Neural cell (in vitro differentiated cells): ENCODE measurements around the gene IHH. TPM values are rescaled to one million over a fixed set of nuclear protein-coding genes. Genes with fewer than 3 reads are reported as not detected.

ENCODE experiments used
- H2AFZ ChIP-seq: fragments of 200-600, 300-800 bp; sonication (generic), shearing (Covaris generic); 2 replicates; pipeline ENCODE4 v1.6.0; 2014; ENCODE audit warnings: low read depth, mild to moderate bottlenecking, antibody characterized with exemption, low read length, moderate library complexity
- H3F3A ChIP-seq: fragments of 200-600 bp; shearing (Covaris generic); 2 replicates; pipeline ENCODE4 v1.6.1; 2016; ENCODE audit warnings: mild to moderate bottlenecking, moderate library complexity, mixed read lengths, antibody characterized with exemption, low read length; ENCODE audit not compliant: insufficient read depth, poor library complexity, severe bottlenecking
- H3K27ac ChIP-seq: fragments of 200-600, 300-800 bp; sonication (generic), shearing (Covaris generic); 2 replicates; pipeline ENCODE4 v1.5.1; 2014; ENCODE audit warnings: mild to moderate bottlenecking, low read length, moderate library complexity
- H3K27me3 ChIP-seq: fragments of 300-800, 200-600 bp; sonication (generic), shearing (Covaris generic); 2 replicates; pipeline ENCODE4 v1.6.0; 2014; ENCODE audit warnings: mild to moderate bottlenecking, low read depth, low read length, moderate library complexity; ENCODE audit not compliant: insufficient read depth
- H3K36me3 ChIP-seq: fragments of 300-800, 200-600 bp; sonication (generic), shearing (Covaris generic); 2 replicates; pipeline ENCODE4 v1.5.1; 2014; ENCODE audit warnings: mild to moderate bottlenecking, antibody characterized with exemption, low read length, moderate library complexity; ENCODE audit not compliant: insufficient read depth
- H3K4me2 ChIP-seq: fragments of 300-800, 200-600 bp; sonication (generic), shearing (Covaris generic); 2 replicates; pipeline ENCODE4 v1.6.0; 2014; ENCODE audit warnings: mild to moderate bottlenecking, low read length
- H3K4me3 ChIP-seq: fragments of 300-800, 200-600 bp; sonication (generic), shearing (Covaris generic); 2 replicates; pipeline ENCODE4 v1.5.1; 2014; ENCODE audit warnings: mild to moderate bottlenecking, low read length, moderate library complexity
- H3K79me2 ChIP-seq: fragments of 200-600 bp; shearing (Covaris generic); replicated peaks from 2 replicates; pipeline ENCODE4 v1.6.0; 2014; ENCODE audit warnings: mild to moderate bottlenecking, low read length, moderate library complexity; ENCODE audit not compliant: insufficient read depth
- H3K9ac ChIP-seq: fragments of 300-800, 200-600 bp; sonication (generic), shearing (Covaris generic); 2 replicates; pipeline ENCODE4 v1.6.1; 2016; ENCODE audit warnings: mild to moderate bottlenecking, low read length, mixed read lengths
- H3K9me2 ChIP-seq: fragments of 200-600 bp; shearing (Covaris generic); 2 replicates; pipeline ENCODE4 v1.6.1; 2016; ENCODE audit warnings: mild to moderate bottlenecking, low read length, mixed read lengths; ENCODE audit not compliant: insufficient read depth
- H3K9me3 ChIP-seq: fragments of 200-600, 300-800 bp; sonication (generic), shearing (Covaris generic); 2 replicates; pipeline ENCODE4 v1.6.1; 2016; ENCODE audit warnings: mild to moderate bottlenecking, mixed run types, low read length, moderate library complexity, mixed read lengths
- H4K20me1 ChIP-seq: fragments of 200-600 bp; shearing (Covaris generic); 2 replicates; pipeline ENCODE4 v1.6.1; 2016; ENCODE audit warnings: mild to moderate bottlenecking, mixed run types; ENCODE audit not compliant: insufficient read depth
- CTCF ChIP-seq: fragments of 450-650 bp; IDR thresholded peaks from 2 replicates; pipeline ENCODE4 v1.5.1; 2014; ENCODE audit warnings: antibody characterized with exemption, mild to moderate bottlenecking, moderate library complexity; ENCODE audit not compliant: poor library complexity, severe bottlenecking
- EP300 ChIP-seq: fragments of 450-650 bp; conservative IDR thresholded peaks from 2 replicates; pipeline ENCODE4 v1.6.1; 2014; ENCODE audit warnings: antibody characterized with exemption, mild to moderate bottlenecking, moderate library complexity; ENCODE audit not compliant: poor library complexity, severe bottlenecking
- EZH2 ChIP-seq: fragments of 200-600, 300-800 bp; shearing (Covaris generic), sonication (generic); IDR thresholded peaks from 2 replicates; pipeline ENCODE4 v1.6.1; 2014; ENCODE audit warnings: antibody characterized with exemption, low read length, borderline replicate concordance, mild to moderate bottlenecking; ENCODE audit not compliant: insufficient read depth, poor library complexity, severe bottlenecking
- MXI1 ChIP-seq: fragments of 450-650 bp; conservative IDR thresholded peaks from 2 replicates; pipeline ENCODE4 v1.6.1; 2014; ENCODE audit warnings: antibody characterized with exemption, mild to moderate bottlenecking; ENCODE audit not compliant: poor library complexity, severe bottlenecking
- POLR2AphosphoS5 ChIP-seq: IDR thresholded peaks from 2 replicates; pipeline ENCODE4 v1.6.1; 2012
- RAD21 ChIP-seq: fragments of 450-650 bp; conservative IDR thresholded peaks from 2 replicates; pipeline ENCODE4 v1.6.1; 2014; ENCODE audit warnings: antibody characterized with exemption, mild to moderate bottlenecking, moderate library complexity
- REST ChIP-seq: IDR thresholded peaks from 2 replicates; pipeline ENCODE4 v1.6.1; 2012; ENCODE audit warnings: borderline replicate concordance
- SMC3 ChIP-seq: fragments of 450-650 bp; conservative IDR thresholded peaks from 2 replicates; pipeline ENCODE4 v1.6.1; 2014; ENCODE audit warnings: antibody characterized with exemption, mild to moderate bottlenecking, moderate library complexity; ENCODE audit not compliant: poor library complexity
- TAF1 ChIP-seq: IDR thresholded peaks from 2 replicates; pipeline ENCODE4 v1.6.1; 2012; ENCODE audit warnings: low read depth
- polyA plus RNA-seq: library from polyadenylated mRNA; depleted of rRNA; stranded (reverse); fragments of >200 nt; gene quantifications from 2 replicates; pipeline ENCODE4 v1.2.3, GENCODE V29; 2014

IHH gene
- polyA plus RNA-seq, 1 donor from 2014 or later: not detected

- Histone ChIP-seq H2AFZ (no peak overlapping the region), H3K4me3 (no peak overlapping the region), H4K20me1 (no peaks in the 10 kb centered on the region), H3K36me3 (no peaks in the 10 kb centered on the region), H3K9me2 (no peaks in the 10 kb centered on the region), H3K27ac (no peak overlapping the region), H3K9me3 (no peaks in the 10 kb centered on the region), H3K79me2 (no peaks in the 10 kb centered on the region), H3K27me3 (no peaks in the 10 kb centered on the region), H3K9ac (no peak overlapping the region), H3K4me2 (no peak overlapping the region), H3F3A (no peaks in the 10 kb centered on the region)
- TF ChIP-seq REST (no peak), TAF1 (no peak), RAD21 (no peak), SMC3 (no peak), POLR2AphosphoS5 (no peak), EP300 (no peak), CTCF (no peak), EZH2 (no peak), MXI1 (no peak)
Measured at GRCh38 chr2:219026946-219027345, 33.8 kb downstream of the IHH start.

GRCh38 chr2:219025637-219026585 lies 34.8 kb downstream of the IHH start:
- Histone ChIP-seq H3K27ac (no peak overlapping the region), H3K4me3 (no peak overlapping the region), H3K9me2 (no peaks in the 10 kb centered on the region), H3K36me3 (no peaks in the 10 kb centered on the region), H3K27me3 (no peaks in the 10 kb centered on the region), H3K79me2 (no peaks in the 10 kb centered on the region), H3F3A (no peaks in the 10 kb centered on the region), H4K20me1 (no peaks in the 10 kb centered on the region), H3K9ac (no peak overlapping the region), H2AFZ (no peak overlapping the region), H3K4me2 (no peak overlapping the region), H3K9me3 (no peaks in the 10 kb centered on the region)
- TF ChIP-seq RAD21: no peak
- TF ChIP-seq CTCF: no peak
- TF ChIP-seq EP300: no peak
- TF ChIP-seq MXI1: no peak
- no peak for TF ChIP-seq POLR2AphosphoS5
- TF ChIP-seq TAF1: no peak
- no peak for TF ChIP-seq REST
- TF ChIP-seq EZH2: no peak
- no peak for TF ChIP-seq SMC3
